Fibroblast of skin of right biceps (primary cell): ENCODE measurements around the gene GPSM1.

Experiments
- DNase-seq: peaks from one replicate; pipeline ENCODE4 v3.0.0-alpha.2; 2013

Gene GPSM1

DNA sequence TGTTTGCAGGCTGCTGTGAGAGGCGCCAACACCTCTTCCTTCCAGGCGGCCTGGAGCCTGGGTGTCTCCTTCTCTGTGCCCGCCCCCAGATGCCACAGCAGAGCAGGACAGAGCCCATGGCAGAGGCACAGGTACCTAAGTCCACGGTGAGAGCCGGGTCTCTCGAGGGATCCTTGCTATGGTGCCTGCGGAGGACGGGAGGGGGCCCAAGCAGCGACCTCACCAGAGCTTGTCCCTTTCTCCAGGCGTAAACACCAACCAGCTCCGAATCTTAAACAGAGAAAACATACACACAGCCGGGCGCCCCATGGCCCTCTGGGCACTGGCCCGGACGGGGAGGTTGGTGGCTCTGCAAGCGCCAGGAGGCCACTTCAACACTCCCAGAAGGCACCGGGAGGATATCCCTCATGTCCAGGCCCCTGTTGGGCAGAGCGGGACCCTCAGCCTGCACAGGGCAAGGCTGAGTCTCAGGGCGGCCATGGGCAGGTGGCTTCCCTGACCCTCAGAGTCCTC, 35.3 kb upstream of the GPSM1 start:
- DNase-seq, result no peak

DNA sequence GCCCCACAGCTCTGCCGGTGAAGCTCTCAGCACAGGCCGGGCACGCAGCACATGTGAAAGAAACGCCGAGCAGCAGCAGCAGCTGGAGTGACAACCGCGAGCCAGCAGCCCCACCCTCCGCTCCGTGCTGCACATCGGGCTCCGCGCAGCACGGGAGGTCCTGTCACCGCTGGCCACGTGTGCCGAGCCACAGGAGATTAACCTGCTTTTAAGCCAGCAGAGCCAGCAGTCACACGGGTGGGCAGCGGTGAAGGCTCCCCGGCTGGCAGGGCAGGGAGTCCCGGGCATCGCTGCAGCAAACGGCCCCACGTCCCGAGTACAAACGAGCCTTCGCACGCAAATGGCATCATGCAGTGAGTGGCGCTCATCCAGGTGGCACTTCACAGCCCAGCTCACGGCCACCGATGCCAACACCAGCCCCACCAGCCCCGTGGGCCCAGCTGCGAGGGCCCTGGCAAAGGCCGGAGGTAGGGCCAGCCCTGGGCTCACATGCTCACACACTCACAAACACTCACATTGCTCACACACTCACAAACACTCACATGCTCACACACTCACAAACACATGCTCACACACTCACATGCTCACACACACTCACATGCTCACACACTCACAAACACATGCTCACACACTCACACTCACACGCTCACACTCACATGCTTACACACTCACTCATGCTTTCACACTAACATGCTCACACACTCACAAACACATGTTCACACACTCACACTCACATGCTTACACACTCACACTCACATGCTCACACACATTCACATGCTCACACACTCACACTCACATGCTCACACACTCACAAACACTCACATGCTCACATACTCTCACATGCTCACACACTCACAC, 34.5 kb upstream of the GPSM1 start:
- DNase-seq, result no peak

- DNase-seq, result no peak
Observed at GRCh38 chr9:136293476-136294077, 33.8 kb upstream of the GPSM1 start.

GRCh38 chr9:136294437-136294836, 32.9 kb upstream of the GPSM1 start:
- no peak for DNase-seq

GRCh38 chr9:136295055-136295454, 32.3 kb upstream of the GPSM1 start:
- no peak for DNase-seq

GRCh38 chr9:136295542-136296433, 31.6 kb upstream of the GPSM1 start:
- no peak for DNase-seq

GRCh38 chr9:136296434-136297015, 30.8 kb upstream of the GPSM1 start:
- no peak for DNase-seq

DNA sequence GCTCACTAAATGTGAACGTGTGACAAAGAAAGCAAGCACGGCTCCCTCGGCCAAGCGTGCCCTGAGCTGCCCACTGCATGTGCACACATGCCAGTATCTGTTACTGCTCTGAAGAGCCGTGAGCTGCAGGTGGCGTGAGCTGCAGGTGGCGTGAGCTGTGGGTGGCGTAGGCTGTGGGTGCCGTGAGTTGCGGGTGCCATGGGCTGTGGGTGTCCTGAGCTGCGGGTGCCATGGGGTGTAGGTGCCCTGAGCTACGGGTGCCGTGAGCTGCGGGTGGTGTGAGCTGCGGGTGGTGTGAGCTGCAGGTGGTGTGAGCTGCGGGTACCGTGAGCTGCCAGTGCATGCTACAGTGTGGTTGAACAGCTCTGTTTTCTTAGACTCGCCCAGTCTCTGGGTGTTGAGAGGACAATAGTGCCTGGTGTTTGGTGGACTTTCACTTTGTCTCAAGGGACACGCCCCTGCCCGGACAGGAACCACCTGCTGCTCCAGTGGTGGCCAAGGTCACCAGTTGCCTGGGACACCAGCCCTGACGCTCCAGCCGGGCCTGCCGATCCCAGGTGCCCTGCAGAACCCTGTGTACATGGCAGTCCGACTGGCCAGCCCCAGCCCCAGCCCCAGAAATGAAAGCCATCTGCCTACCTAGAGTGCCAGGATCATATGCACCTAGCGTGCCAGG, 30.2 kb upstream of the GPSM1 start:
- DNase-seq, result no peak

DNA sequence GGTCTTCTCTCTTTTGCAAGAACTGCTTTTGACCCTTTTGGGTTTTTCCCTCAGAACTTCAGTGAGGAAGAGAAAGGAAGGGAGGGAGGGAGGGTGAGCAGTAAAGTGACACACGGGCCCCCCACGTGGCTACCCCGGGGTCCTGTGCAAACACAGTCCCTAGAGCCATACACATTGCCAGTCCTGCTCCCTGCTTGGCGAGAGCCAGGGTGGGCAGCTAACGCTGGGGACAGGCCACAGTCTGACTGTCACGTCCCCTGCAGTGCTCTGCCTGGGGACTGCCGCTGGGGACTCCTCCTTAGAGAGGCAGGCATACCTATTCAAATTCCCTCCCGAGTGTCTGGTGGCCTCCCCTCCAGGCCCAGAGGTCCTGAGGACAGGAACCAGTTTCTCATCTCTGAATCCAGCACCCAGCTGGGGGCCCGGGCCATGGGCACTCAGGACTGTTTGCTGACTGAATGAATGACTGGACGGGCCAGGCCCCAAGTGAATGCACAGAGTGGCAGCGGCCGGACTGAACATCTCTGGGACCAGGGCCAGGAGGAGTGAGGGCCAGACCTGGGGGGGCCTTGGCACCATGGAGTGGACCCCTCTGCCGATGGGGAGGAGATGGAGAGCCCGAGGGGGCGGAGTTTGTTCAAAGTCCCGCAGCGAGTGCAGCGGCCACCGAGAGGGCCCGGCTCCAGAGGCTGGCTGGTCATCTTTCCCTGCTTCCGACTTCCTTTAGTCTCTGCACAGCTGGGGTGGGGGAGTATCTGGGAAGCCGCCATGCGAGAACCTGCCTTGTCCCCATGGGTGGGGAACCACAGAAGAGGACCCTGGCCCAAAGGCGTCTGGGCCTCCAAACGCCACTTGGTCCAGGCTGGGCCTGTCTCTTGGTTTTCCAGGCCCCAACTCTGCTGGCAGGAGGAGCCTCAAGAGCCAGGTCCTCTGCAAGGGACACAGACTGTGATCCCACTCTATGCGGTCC, 29.3 kb upstream of the GPSM1 start:
- DNase-seq, result no peak

DNA sequence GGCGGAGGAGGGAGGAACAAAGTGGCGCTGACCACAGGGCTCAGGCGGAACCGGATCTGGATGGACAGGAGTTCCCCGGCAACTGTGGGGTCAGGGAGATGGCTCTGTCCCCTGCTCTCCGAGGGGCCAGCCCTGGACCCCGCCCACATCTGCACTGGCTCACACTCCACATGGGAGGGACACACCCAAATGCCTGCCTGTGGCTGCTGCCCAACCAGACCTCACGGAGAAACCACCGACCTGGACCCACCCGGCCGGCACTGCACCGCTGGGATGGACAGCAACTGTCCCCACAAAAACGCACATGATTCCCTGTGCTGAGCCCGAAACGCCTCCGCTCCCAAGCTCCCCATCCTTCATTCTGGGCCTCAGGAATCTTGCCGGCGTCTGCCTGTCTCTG, 28.2 kb upstream of the GPSM1 start:
- DNase-seq, result no peak

- DNase-seq, result no peak
Observed at GRCh38 chr9:136299541-136299940, 27.8 kb upstream of the GPSM1 start.

DNA sequence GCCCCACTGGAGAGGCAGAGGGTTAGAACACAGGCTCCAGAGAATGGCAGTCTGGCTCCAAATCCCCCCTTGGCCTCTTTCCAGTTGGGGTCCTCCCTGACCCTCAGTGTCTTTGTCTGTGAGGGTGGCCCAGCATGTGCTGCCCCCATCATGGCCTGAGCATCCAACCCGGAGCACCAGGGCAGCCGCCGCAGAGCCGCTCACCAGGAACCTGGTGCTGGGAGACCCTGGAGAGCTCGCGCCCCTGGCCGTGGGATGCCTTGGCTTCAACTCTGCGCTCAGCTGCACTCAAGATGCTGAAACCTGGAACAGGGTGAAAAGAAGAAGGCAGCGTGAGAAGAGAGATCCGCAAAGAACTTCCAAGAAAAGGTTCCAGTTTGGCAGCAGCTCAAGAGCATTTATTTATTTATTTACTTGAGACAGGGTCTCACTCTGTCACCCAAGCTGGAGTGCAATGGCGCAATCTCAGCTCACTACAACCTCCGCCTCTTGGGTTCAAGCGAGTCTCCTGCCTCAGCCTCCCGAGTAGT, 27.3 kb upstream of the GPSM1 start:
- DNase-seq, result no peak

- DNase-seq, result no peak
Observed at GRCh38 chr9:136300866-136301265, 26.5 kb upstream of the GPSM1 start.

GRCh38 chr9:136302527-136302926, 24.8 kb upstream of the GPSM1 start:
- DNase-seq, result no peak

DNA sequence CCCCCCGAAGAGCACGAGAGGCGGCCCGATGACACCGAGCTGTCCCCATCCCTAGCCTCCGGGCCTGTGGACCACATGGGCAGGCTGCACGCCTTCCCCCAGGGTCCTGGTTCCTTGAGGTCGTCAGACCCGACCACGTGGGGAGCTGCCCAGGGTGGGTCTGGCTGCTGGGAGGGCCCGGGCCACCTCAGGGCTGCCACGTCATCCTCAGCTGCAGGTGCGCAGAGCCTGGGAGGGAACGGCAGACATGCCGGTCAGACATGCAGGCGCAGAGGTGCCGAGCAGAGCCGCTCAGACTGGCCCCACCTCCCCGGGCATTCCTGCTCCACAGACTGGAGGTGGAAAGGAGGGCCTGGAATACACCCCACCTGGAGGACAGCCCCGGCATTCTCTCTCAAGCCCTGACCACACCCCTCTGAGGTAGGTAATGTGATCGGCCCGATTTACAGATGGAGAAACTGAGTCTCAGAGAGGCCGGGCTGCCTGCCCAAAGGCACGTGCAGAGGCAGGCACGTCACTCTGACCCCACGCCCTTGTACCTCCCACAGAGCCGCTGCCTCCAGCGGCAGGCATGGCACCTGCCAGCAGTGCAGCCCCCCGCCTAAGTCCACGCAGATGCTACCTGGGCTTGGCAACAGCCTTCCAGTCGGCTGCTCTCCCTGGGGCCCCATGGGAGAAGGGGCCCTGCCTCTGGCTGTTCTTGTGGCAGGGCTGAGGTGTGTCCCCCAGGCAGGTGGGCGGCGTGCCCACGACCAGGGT, 24.1 kb upstream of the GPSM1 start:
- no peak for DNase-seq

DNA sequence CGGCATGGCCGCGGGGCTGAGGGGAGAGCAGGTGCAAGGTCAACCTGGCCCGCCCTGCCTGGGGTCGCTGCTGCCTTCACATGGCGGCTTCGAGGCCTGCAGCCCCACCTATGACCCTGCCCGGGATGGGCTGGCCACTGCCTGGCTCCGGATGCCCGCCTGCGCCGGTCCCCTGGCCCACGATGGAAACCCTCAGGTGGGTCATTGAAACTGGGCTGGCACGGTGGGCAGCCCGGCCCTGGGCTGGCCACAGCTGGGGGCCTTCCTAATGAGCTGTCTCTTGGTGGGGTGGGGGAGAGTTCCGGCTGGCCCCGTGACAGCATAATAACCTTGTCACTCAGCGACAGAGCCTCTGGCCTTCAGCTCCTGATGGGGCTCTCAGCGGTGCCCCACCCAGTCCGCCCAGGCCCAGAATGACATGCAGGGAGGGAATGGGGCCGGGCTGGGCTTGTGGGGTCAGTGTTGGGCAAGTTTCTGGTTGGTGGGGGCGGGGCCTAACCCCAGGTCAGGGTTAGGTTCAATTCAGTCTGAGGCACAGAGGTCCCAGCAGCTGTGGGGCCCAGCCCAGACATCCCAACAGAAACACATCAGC, 23.4 kb upstream of the GPSM1 start, which contains the start of gene CCDC187:
CCDC187 (minus strand) TSS at position 270 of the 592 bp plus-strand sequence; CDS start at position 6, 264 bp downstream.
- DNase-seq, result no peak

DNA sequence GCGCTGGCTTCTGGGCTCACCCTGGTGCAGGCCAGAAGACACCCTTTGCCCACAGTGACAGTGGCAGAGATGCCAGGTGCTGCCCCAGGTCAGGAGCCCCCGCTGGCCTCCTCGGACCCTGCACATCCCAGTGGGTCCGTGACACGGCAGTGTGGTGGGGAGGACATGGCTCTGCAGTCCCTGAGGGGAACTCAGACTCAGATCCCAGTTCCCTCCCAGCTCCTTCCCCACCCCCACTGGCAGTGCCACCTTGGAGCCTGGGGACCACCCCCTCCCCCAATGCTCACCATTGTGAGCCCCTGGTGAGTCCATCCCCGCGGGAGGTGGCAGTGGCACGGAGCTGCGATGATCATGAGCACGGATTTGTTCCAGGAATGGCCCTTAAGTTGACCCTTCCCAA, 22.9 kb upstream of the GPSM1 start:
- DNase-seq, result no peak

GRCh38 chr9:136304981-136305380, 22.4 kb upstream of the GPSM1 start:
- no peak for DNase-seq

GRCh38 chr9:136305804-136306203, 21.5 kb upstream of the GPSM1 start:
- no peak for DNase-seq
